PC-3 (cell line): Measurements from ENCODE around the gene CYP26A1.

Source experiments
- EZH2 ChIP-seq: fragments of 300-600 bp; sonication (generic); IDR thresholded peaks from one replicate; pipeline ENCODE4 v1.6.1; 2017; ENCODE audit warnings: antibody characterized with exemption, mild to moderate bottlenecking, low read length; ENCODE audit not compliant: unreplicated experiment
- TF ChIP-seq, protein P1 (sequence below): fragments of 300-600 bp; sonication (generic); conservative IDR thresholded peaks from 2 replicates; pipeline ENCODE4 v1.5.1; 2017; ENCODE audit warnings: antibody characterized with exemption, low read depth, mild to moderate bottlenecking, low read length

DNA sequence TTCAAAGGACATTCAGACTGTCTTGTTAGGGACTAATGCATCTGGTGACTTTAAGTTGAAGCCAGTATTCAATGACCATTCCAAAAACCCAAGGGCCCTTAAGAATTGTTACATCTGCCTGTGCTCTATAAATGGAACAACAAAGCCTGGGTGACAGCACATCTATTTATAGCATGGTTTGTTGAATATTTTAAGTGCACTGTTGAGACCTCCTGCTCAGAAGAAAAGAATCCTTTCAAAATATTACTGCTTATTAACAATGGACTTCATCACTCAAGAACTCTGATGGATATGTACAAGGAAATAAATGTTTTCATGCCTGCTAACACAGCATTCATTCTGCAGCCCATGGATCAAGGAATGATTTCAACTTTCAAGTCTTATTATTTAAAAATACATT is 46.2 kb upstream of the CYP26A1 start:
- TF ChIP-seq, protein P1, sequence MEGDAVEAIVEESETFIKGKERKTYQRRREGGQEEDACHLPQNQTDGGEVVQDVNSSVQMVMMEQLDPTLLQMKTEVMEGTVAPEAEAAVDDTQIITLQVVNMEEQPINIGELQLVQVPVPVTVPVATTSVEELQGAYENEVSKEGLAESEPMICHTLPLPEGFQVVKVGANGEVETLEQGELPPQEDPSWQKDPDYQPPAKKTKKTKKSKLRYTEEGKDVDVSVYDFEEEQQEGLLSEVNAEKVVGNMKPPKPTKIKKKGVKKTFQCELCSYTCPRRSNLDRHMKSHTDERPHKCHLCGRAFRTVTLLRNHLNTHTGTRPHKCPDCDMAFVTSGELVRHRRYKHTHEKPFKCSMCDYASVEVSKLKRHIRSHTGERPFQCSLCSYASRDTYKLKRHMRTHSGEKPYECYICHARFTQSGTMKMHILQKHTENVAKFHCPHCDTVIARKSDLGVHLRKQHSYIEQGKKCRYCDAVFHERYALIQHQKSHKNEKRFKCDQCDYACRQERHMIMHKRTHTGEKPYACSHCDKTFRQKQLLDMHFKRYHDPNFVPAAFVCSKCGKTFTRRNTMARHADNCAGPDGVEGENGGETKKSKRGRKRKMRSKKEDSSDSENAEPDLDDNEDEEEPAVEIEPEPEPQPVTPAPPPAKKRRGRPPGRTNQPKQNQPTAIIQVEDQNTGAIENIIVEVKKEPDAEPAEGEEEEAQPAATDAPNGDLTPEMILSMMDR, result no peak
- TF ChIP-seq EZH2, result no peak
